Stimulated activated CD4-positive, alpha-beta T cell treated with anti-CD3 and anti-CD28 coated beads, Interleukin-15, amount 100 ng/mL, for 48 hours (primary cell): ENCODE data around the gene LIN9.
"Not testable (repeated sequence)": the region's sequence is repeated elsewhere in the genome, so short reads cannot be mapped to it uniquely, and the experiment has no call there.

Source experiments
- DNase-seq, 2 donors: peaks; one replicate each; pipeline ENCODE4 v3.0.0-alpha.2; 2020; ENCODE audit warnings: low read depth in 2 of 2

LIN9 gene

GRCh38 chr1:226215239-226215638 is 93.7 kb downstream of the LIN9 start:
- no peak for DNase-seq

- no peak for DNase-seq
These were observed 96.4 kb downstream of the LIN9 start for GRCh38 chr1:226212545-226212944.

GRCh38 chr1:226211181-226211821 is 97.7 kb downstream of the LIN9 start:
- no peak for DNase-seq

- DNase-seq, result no peak
These were observed 98.3 kb downstream of the LIN9 start for GRCh38 chr1:226210571-226211176.

GRCh38 chr1:226209307-226210059 is 99.5 kb downstream of the LIN9 start:
- DNase-seq, result no peak

- DNase-seq, result no peak
These were observed 101.9 kb downstream of the LIN9 start for GRCh38 chr1:226207048-226207447.

- no peak for DNase-seq
These were observed 104.8 kb downstream of the LIN9 start for GRCh38 chr1:226204198-226204597.

- DNase-seq, result no peak
These were observed 105.3 kb downstream of the LIN9 start for GRCh38 chr1:226203655-226204054.

- DNase-seq, result no peak
These were observed 105.7 kb downstream of the LIN9 start for GRCh38 chr1:226203240-226203639.

- DNase-seq, result not testable (repeated sequence)
These were observed 106.3 kb downstream of the LIN9 start for GRCh38 chr1:226202666-226203065.

- no peak for DNase-seq
These were observed 106.7 kb downstream of the LIN9 start for GRCh38 chr1:226202246-226202645.

- no peak for DNase-seq
These were observed 107.9 kb downstream of the LIN9 start for GRCh38 chr1:226201029-226201593.

GRCh38 chr1:226199971-226200370 is 109.0 kb downstream of the LIN9 start:
- no peak for DNase-seq

- DNase-seq, result no peak
These were observed 113.8 kb downstream of the LIN9 start for GRCh38 chr1:226195144-226195543.

- DNase-seq, result no peak
These were observed 121.6 kb downstream of the LIN9 start for GRCh38 chr1:226187380-226187779.

- DNase-seq, result no peak
These were observed 122.0 kb downstream of the LIN9 start for GRCh38 chr1:226187019-226187322.

GRCh38 chr1:226186124-226187018 is 122.6 kb downstream of the LIN9 start, which contains the start of gene ACBD3:
Gene ACBD3, minus strand, starts transcription at chr1:226186741. Its CDS starts 66 bp downstream, at chr1:226186675.
- peak; percentile 72 to 75 for DNase-seq

- no peak for DNase-seq
These were observed 123.6 kb downstream of the LIN9 start for GRCh38 chr1:226185141-226186036.

- no peak for DNase-seq
These were observed 126.8 kb downstream of the LIN9 start for GRCh38 chr1:226181996-226182714.
